GM11168 (cell line): Measurements from ENCODE around the gene DOCK3.

Experiments used
- in situ Hi-C: fragments of 300-500 bp; cut with MboI; formaldehyde crosslinking; loops from one replicate; pipeline ENCODE4 v1.12.0; 2022; ENCODE audit warnings: low sequenced_read_pairs; ENCODE audit not compliant: unreplicated experiment

DOCK3 gene

GRCh38 chr3:50674349-50675178 is at the start of gene DOCK3:
Gene DOCK3 (plus strand): TSS chr3:50674927. CDS start chr3:50675264, 337 bp downstream.
- in situ Hi-C loops = no loop called here

- in situ Hi-C loops = loop anchor here (10.0 kb wide), 1 partner anchor 689 kb away; no protein-coding TSS in a partner anchor
Measured at GRCh38 chr3:50625231-50626182, 49.2 kb upstream of the DOCK3 start.

- in situ Hi-C loops = loop anchor here (10.0 kb wide), 1 partner anchor 688 kb away; no protein-coding TSS in a partner anchor
Measured at GRCh38 chr3:50626401-50626800, 48.3 kb upstream of the DOCK3 start.

- in situ Hi-C loops = loop anchor here (10.0 kb wide), 1 partner anchor 687 kb away; no protein-coding TSS in a partner anchor
Measured at GRCh38 chr3:50627407-50628051, 47.2 kb upstream of the DOCK3 start.

GRCh38 chr3:50628601-50629000 is 46.1 kb upstream of the DOCK3 start:
- in situ Hi-C loops = loop anchor here (10.0 kb wide), 1 partner anchor 686 kb away; no protein-coding TSS in a partner anchor

GRCh38 chr3:50630394-50630793 is 44.3 kb upstream of the DOCK3 start:
- in situ Hi-C loops = no loop called here

GRCh38 chr3:50630877-50631276 is 43.9 kb upstream of the DOCK3 start:
- in situ Hi-C loops = no loop called here

- in situ Hi-C loops = no loop called here
Measured at GRCh38 chr3:50632450-50632849, 42.3 kb upstream of the DOCK3 start.

GRCh38 chr3:50633230-50633790 is 41.4 kb upstream of the DOCK3 start:
- in situ Hi-C loops = no loop called here

GRCh38 chr3:50635066-50635465 is 39.7 kb upstream of the DOCK3 start:
- in situ Hi-C loops = no loop called here

GRCh38 chr3:50637011-50637410 is 37.7 kb upstream of the DOCK3 start:
- in situ Hi-C loops = no loop called here

- in situ Hi-C loops = no loop called here
Measured at GRCh38 chr3:50637945-50638344, 36.8 kb upstream of the DOCK3 start.

GRCh38 chr3:50639055-50639494 is 35.7 kb upstream of the DOCK3 start:
- in situ Hi-C loops = no loop called here

- in situ Hi-C loops = no loop called here
Measured at GRCh38 chr3:50642382-50642781, 32.3 kb upstream of the DOCK3 start.

GRCh38 chr3:50644561-50644960 is 30.2 kb upstream of the DOCK3 start:
- in situ Hi-C loops = no loop called here

- in situ Hi-C loops = no loop called here
Measured at GRCh38 chr3:50645378-50645777, 29.3 kb upstream of the DOCK3 start.

- in situ Hi-C loops = no loop called here
Measured at GRCh38 chr3:50648313-50648712, 26.4 kb upstream of the DOCK3 start.

GRCh38 chr3:50648944-50649343 is 25.8 kb upstream of the DOCK3 start:
- in situ Hi-C loops = no loop called here

GRCh38 chr3:50649451-50649931 is 25.2 kb upstream of the DOCK3 start:
- in situ Hi-C loops = no loop called here

- in situ Hi-C loops = no loop called here
Measured at GRCh38 chr3:50650018-50650417, 24.7 kb upstream of the DOCK3 start.
